CD4-positive, alpha-beta T cell treated with Interleukin-10 for 1 hour (primary cell): ENCODE data around the gene PRCD.
"Not testable (repeated sequence)": the region's sequence is repeated elsewhere in the genome, so short reads cannot be mapped to it uniquely, and the experiment has no call there.

Experiments used
- DNase-seq: peaks from one replicate; pipeline ENCODE4 v3.0.0-alpha.2; 2020

The PRCD gene

GRCh38 chr17:76506408-76507345, 33.2 kb upstream of the PRCD start:
- DNase-seq = peak; percentile 93

GRCh38 chr17:76508472-76509063, 31.3 kb upstream of the PRCD start:
- DNase-seq = not testable (repeated sequence)

DNA sequence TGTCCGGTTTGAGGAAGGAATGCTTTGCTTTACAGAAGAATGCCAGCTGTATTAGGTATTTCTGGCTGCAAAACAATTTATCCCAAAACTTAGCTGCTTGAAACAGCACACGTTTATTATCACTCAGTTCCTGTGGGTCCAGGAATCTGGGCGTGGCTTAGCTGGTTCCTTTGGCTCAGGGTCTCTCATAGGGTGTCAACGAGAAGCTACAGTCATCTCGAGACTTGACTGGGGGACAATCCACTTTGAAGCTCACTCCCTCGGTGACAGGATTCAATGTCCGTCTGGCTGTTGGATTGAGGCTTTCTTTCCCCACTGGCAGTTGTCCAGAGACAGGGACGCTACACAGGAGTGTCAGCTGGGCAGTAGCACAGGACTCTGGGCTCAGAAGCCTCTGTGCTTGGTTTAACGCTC, 29.0 kb upstream of the PRCD start:
- DNase-seq = no peak

GRCh38 chr17:76511668-76512365, 28.0 kb upstream of the PRCD start:
- peak; percentile 25 for DNase-seq

GRCh38 chr17:76512366-76513305, 27.2 kb upstream of the PRCD start:
- no peak for DNase-seq

- DNase-seq = no peak
Measured at GRCh38 chr17:76513306-76513692, 26.5 kb upstream of the PRCD start.

- not testable (repeated sequence) for DNase-seq
Measured at GRCh38 chr17:76514355-76514754, 25.5 kb upstream of the PRCD start.

GRCh38 chr17:76515274-76515949, 24.4 kb upstream of the PRCD start:
- DNase-seq = peak; percentile 91

DNA sequence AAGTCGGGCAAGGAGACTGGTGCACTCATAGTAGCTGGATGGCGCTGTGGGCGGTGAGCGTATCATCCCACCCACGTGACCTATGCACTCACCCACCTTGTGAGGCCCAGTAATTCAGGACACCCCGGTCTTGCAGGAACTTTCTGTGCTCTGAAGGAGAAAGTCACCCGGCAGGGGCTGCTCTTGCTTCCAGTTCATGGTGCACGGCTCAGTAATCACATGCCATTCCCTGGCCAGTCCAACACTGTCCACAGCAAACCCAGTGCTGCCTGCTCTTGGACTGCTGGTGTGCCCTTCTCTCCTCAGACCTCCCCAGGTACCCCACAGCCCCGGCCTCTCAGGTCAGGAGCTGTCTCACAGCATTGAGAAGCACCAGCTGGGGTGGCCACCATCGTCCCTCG, 22.2 kb upstream of the PRCD start:
- no peak for DNase-seq

DNA sequence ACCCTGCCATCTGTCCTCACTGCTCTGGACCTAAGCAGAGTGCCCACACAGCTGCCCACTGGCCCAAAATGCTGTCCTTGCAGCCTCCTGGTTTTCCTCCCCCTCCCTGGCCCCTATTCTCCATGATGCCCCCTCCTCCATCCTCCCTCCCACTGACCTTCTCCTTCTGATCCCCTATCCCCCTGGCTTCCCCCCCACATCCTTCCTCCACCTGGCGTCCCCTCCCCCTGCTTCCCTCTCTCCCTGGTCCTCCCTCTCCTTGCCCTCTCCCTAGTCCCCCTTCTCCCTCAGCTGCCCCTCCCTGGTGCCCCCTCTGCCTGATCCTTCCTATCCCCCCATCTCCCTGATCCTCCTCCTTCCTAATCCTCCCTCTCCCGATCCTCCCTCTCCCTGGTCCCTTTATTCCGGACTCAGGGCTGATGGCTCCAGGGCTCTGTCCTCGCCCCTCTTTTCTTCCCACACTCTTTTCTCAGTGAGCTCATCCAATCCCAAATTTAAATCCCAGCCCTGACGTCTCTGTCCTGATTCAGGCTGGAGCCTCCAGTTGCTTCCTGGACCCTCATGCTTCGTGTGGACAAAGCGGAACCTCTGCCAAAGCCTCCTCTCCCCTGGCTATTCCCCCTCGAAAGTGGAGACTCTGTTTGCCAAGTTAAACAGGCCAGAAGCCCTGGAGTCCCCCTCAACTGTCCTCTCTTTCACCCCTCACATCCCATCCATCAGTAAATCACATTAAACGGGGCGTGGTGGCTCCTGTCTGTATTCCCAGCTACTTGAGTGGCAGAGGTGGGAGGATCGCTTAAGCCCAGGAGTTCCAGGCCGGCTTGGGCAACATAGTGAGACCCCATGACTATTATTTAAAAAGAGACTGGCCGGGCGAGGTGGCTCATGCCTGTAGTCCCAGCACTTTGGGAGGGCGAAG, 20.5 kb upstream of the PRCD start:
- no peak for DNase-seq

DNA sequence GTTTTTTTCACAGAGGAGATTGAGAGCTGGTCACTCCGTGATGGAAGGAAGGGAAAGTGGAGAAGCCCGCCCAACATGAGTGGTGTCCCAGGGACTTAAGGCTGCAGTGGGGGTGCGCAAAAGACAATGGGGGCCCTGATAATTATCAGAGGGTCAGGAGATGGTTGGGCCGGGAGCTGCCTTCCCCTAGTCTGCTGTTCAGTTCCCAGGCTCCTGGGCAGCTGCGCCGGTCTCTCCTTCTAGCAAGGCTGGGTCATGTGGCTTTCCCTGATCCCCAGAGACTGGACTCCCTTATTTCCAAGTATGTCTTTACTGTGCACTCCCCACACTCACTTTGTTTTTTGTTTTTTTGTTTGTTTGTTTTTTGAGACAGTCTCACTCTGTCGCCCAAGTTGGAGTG, 18.6 kb upstream of the PRCD start:
- no peak for DNase-seq

GRCh38 chr17:76521683-76522082, 18.2 kb upstream of the PRCD start:
- not testable (repeated sequence) for DNase-seq

- peak; percentile 83 for DNase-seq
Measured at GRCh38 chr17:76523084-76524037, 16.5 kb upstream of the PRCD start.

DNA sequence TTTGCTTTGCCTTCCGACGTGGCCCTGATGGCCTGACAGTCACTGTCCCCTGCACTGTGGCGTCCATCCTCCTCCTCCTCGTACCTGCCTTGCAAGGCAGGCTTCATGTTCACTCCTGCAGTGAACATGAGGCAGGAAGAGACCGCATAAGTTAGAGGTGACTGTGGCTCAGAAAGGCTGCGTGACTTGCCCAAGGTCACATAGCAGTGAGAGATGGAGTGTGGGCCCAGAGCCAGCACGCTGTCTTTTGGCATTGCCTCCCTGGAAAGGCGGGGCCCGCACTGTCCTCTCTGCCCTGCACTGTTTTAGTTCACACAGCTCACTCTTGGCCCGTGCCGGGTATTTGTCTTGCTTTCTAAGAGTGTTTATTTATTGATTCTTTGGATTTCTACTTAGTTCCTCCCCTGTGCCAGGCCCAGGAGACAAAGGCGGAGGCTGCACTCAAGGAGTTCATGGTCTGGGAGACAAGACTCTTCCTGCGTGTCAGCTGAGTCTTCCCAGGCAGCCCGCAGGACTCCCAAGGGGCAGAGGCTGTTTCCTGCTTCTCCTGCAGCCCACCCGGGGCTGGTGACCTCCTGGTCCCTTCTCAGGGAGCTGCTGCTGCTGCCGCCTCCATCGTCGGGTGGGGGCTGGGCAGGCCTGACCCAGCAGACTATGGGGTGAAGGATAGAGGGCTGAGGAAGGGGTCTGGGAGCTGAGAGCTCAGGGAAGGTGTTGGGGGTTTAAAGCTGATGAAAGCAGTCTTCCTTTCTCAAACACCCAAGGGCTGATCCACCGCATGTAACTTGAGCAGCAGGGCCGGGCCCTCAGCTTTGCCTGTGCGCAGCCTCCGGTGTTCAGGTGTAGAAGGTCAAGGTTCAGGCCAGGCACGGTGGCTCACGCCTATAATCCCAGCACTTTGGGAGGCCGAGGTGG, 15.0 kb upstream of the PRCD start:
- DNase-seq = no peak

GRCh38 chr17:76525513-76525833, 14.4 kb upstream of the PRCD start:
- DNase-seq = not testable (repeated sequence)

GRCh38 chr17:76527016-76527415, 12.8 kb upstream of the PRCD start:
- not testable (repeated sequence) for DNase-seq

DNA sequence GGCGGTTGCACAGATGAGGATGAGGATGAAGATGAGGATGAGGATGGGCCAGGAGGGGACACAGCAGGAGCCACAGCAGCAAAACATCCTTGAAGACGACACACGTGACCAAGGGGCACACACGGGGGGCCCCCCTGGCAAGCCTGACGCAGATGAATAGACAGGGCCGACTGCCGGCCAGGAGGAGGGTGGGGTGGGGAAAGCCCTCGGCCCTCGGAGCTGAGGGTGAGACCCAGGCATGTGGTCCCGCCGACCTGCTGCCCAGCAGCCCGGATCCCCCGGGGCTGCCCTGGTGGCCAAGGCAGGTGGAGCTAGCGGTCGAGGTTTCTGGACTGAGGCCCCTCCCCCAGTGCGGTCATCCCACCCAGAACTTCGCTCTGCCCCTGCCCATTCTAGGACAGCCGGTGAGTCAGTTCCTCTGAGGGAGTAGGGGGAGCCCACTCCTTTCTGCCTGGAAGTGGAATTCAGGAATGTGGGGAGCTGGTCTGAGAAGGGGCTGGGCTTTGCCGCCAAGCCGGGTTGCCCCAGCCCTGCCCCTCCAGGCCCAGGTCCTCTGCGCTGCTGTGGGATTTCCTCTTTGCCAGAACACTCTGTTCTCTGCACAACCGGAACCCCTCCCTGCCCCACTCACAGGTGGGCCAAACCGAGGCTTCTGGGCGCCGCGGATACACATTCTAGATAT, 12.3 kb upstream of the PRCD start:
- peak; percentile 63 for DNase-seq

DNA sequence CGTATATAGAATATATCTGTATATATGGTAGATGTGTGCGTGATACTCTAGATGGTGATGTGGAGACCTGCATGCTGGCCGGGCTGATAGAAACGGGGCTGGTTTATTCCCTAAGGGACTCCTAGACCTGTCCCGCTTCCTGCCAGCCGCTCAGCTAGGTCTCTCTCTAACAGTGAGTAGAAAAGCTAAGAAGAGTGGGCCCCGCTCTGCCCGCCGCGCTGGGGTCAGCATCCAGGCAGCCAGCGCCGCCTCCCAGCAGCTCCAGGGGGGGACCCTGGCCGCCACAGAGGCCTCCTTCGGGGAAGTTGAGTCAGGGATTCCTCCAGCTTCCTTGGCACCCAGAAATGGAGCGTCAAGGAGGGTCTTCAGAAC, 11.7 kb upstream of the PRCD start:
- DNase-seq = no peak
